Hematopoietic multipotent progenitor cell treated with erythropoietin and hydrocortisone succinate and interleukin-3 and kit ligand, for 6 days (in vitro differentiated cells): Measurements from ENCODE around the gene OR7D4.
"Not testable (repeated sequence)": the region's sequence is repeated elsewhere in the genome, so short reads cannot be mapped to it uniquely, and the experiment has no call there.

ENCODE experiments used
- DNase-seq: peaks from one replicate; pipeline ENCODE4 v3.0.0-alpha.2; 2015

The OR7D4 gene

GRCh38 chr19:9219489-9219888 lies at the start of gene OR7D4:
Gene OR7D4, minus strand, starts transcription at chr19:9219589. Its CDS starts 4,752 bp downstream, at chr19:9214837.
- DNase-seq: no peak

- no peak for DNase-seq
Measured at GRCh38 chr19:9251236-9251635, 31.8 kb upstream of the OR7D4 start.

- DNase-seq: no peak
Measured at GRCh38 chr19:9250630-9251029, 31.2 kb upstream of the OR7D4 start, which contains the start of gene OR7E24. Gene OR7E24, plus strand, starts transcription at chr19:9250930. Its CDS starts 114 bp downstream, at chr19:9251044.

- peak; percentile 74 for DNase-seq
Measured at GRCh38 chr19:9205501-9206113, 13.8 kb downstream of the OR7D4 start.

- DNase-seq: not testable (repeated sequence)
Measured at GRCh38 chr19:9198044-9198443, 21.3 kb downstream of the OR7D4 start.

- DNase-seq: no peak
Measured at GRCh38 chr19:9189535-9189934, 29.9 kb downstream of the OR7D4 start.

- no peak for DNase-seq
Measured at GRCh38 chr19:9187191-9187590, 32.2 kb downstream of the OR7D4 start.

- no peak for DNase-seq
Measured at GRCh38 chr19:9183000-9183399, 36.4 kb downstream of the OR7D4 start.

- DNase-seq: no peak
Measured at GRCh38 chr19:9178901-9179300, 40.5 kb downstream of the OR7D4 start, which contains the start of gene OR7D2. Gene OR7D2, plus strand, starts transcription at chr19:9178979. Its CDS starts 6,803 bp downstream, at chr19:9185782.

GRCh38 chr19:9175326-9175725 lies 44.1 kb downstream of the OR7D4 start:
- DNase-seq: no peak

GRCh38 chr19:9171393-9171991 lies 47.9 kb downstream of the OR7D4 start:
- no peak for DNase-seq

- DNase-seq: no peak
Measured at GRCh38 chr19:9166846-9167245, 52.5 kb downstream of the OR7D4 start.

GRCh38 chr19:9165261-9165660 lies 54.1 kb downstream of the OR7D4 start:
- DNase-seq: no peak

GRCh38 chr19:9161427-9161826 lies 58.0 kb downstream of the OR7D4 start:
- DNase-seq: no peak
